Right hindlimb (tissue), 1 donor: ENCODE results near the gene CNTN5.

Source experiments
- DNase-seq: peaks from one replicate; pipeline ENCODE4 v3.0.0-alpha.2; 2018

Gene CNTN5

DNA sequence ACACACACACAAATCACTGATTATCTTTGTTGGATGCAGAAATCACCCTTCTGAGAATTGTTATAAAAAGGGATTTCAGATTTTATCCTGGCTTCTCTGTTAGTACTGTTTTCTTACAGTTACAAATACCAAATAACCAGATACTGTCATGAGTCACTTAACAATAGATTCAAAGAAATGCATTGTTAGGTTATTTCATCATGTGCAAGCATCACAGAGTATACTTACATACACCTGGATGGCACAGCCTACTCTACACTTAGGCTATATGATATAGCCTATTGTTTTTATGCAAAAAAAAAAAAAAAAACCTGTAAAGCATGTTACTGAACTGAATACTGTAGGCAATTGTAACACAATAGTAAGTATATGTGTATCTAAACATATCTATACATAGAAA lies 1347.1 kb downstream of the CNTN5 start:
- DNase-seq = no peak

DNA sequence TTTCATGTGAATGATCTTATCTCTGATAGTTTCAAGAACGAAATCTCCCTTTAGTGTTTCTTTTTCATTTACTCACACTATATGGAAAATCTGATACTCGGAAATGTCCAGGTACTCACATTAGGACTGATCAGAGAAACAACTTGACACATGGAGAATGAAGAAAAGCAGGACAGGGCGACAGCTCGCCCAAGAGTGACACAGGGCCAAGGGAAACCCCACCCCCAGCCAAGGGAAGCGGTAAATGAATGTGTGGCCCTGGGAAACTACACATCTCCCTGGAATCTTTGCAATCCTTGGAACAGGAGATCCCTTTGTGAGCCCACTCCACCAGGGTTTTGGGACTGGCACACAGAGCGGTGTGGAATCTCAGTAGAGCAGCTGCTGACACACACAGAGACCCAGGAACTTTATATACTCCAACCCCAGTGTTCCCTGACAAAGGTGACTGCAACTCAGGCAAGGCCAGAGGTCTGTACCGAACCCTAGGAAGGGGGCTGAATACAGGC lies 1362.7 kb downstream of the CNTN5 start:
- DNase-seq = no peak

DNA sequence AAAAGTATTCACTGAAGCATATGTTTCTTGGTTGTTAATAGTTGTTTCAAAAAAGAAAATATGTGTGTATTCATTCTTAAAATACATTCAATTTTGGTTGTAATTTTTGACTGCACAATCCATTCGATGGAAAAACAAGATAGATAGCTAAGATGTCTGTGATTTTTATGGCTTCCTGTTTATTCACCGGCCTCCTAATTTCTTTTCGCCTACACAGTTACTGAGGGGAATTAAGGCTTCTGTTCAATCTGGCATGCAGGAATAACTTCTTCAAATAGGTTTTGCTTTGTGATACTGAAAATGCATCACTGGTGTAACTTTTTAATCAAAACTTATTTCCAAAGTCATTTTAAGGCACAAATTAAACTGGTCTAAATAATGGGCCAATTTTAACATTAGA lies 1375.5 kb downstream of the CNTN5 start:
- no peak for DNase-seq

DNA sequence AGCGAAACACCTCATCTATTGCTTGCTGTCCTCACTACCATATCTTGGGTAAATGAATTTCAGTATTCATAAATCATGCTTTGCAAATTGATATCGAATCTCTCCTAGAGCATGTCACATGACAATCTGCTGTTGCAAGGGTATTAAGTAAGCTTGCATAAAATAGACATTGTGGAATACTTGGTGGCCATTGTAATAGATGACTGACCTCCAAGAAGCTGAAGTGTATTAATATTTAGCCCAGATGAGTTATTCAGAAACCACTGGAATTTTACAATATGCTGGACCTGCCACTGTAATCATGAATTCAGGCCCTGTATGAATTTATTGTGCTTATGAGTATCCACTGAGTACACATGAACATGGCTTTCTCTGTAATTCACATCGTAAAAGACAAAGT lies 1376.7 kb downstream of the CNTN5 start:
- no peak for DNase-seq

DNA sequence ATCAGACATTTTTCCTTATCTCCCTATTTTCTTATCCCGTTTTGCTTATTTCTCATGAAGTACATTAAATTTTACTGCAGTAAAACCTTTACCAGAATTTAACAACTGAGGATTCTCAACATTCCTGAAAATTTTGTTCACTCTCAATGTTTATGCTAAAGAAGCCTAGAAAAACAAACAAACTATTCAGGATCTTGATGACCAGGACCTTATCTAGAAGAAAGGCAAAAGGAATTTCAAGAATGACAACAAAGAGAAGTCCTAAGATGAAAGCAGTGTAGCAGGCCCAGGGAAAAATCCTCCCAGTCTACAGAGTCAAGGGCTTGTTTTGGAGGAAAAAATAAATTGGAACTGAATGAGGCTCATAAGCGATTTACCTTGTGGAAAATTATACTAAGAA lies 1383.1 kb downstream of the CNTN5 start:
- no peak for DNase-seq

DNA sequence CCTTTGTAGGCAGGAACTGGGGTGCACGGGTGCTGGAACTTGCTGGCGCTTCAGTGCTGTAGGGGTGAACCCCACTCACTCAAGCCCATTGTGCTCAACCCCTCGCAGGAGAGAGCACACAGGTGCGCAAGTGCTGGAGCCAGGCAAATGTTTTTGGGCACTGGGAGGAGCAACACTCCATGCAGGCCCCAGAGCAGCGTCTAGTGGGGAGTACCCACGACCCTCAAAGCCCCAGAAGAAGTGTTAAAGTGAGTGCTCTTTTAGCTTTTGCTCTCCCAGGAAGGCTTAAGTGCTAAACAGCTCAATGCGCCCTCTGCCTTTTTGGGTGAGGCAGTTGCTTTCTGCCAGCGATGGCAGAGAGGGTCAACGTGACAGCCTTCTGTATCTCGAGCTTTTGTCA lies 1384.2 kb downstream of the CNTN5 start:
- no peak for DNase-seq
